Endodermal cell (in vitro differentiated cells): ENCODE results near the gene SLC39A1. TPM values are rescaled to one million over a fixed set of nuclear protein-coding genes. Genes with fewer than 3 reads are reported as not detected.
"Not testable (repeated sequence)": the region's sequence is repeated elsewhere in the genome, so short reads cannot be mapped to it uniquely, and the experiment has no call there.

Experiments used
- DNase-seq: peaks from one replicate; pipeline ENCODE4 v3.0.0-alpha.2; 2017
- H3K27ac ChIP-seq: 2 replicates; pipeline ENCODE4 v1.5.1; 2013; ENCODE audit warnings: mild to moderate bottlenecking, low read depth, low read length, moderate library complexity
- H3K27me3 ChIP-seq: 2 replicates; pipeline ENCODE4 v1.6.1; 2013; ENCODE audit warnings: mild to moderate bottlenecking, low read length, moderate library complexity; ENCODE audit not compliant: insufficient read depth, control insufficient read depth, poor library complexity, severe bottlenecking
- H3K36me3 ChIP-seq: 2 replicates; pipeline ENCODE4 v1.7.0; 2013; ENCODE audit warnings: mild to moderate bottlenecking, low read length, moderate library complexity; ENCODE audit not compliant: control insufficient read depth, insufficient read depth
- H3K4me1 ChIP-seq: one replicate; pipeline ENCODE4 v1.7.0; 2013; ENCODE audit warnings: low read length; ENCODE audit not compliant: control insufficient read depth, insufficient read depth
- H3K4me3 ChIP-seq: 2 replicates; pipeline ENCODE4 v1.5.1; 2013; ENCODE audit warnings: mild to moderate bottlenecking, low read length, moderate library complexity
- H3K9ac ChIP-seq: 2 replicates; pipeline ENCODE4 v1.6.1; 2013; ENCODE audit warnings: mild to moderate bottlenecking, low read length, moderate library complexity; ENCODE audit not compliant: poor library complexity, severe bottlenecking; ENCODE audit errors: extremely low read depth
- H3K9me3 ChIP-seq: 2 replicates; pipeline ENCODE4 v1.6.1; 2013; ENCODE audit warnings: mild to moderate bottlenecking, low read length, moderate library complexity; ENCODE audit not compliant: control insufficient read depth
- H3K27ac Mint-ChIP-seq: 2 replicates; pipeline ENCODE4 v1.8.0; 2020; ENCODE audit warnings: mixed read lengths
- H3K27me3 Mint-ChIP-seq: 2 replicates; pipeline ENCODE4 v1.8.0; 2021; ENCODE audit warnings: mild to moderate bottlenecking, mixed read lengths; ENCODE audit not compliant: insufficient read depth
- H3K36me3 Mint-ChIP-seq: 2 replicates; pipeline ENCODE4 v1.8.0; 2020; ENCODE audit warnings: low read depth, mixed read lengths
- H3K4me1 Mint-ChIP-seq: 2 replicates; pipeline ENCODE4 v1.8.0; 2020; ENCODE audit warnings: mixed read lengths
- H3K4me3 Mint-ChIP-seq: 2 replicates; pipeline ENCODE4 v1.8.0; 2020; ENCODE audit warnings: mild to moderate bottlenecking, moderate library complexity, mixed read lengths
- H3K9me3 Mint-ChIP-seq: 2 replicates; pipeline ENCODE4 v1.8.0; 2020; ENCODE audit warnings: mild to moderate bottlenecking, mixed read lengths
- WGBS, 2 experiments: methylation state at CpG; one replicate each; pipeline versions ENCODE4 v1.1.5 to v1.1.7; 2013; ENCODE audit warnings: missing lambda C conversion rate in 2 of 2, mixed read lengths in 1 of 2; ENCODE audit not compliant: insufficient coverage in 1 of 2, insufficient read length in 1 of 2; 5-methylcytosine and 5-hydroxymethylcytosine counted together
- total RNA-seq, 2 donors: library from RNA; stranded (reverse); fragmentation: NEBNext Ultra II Directional in 1 of 2; extraction: Animal tissue kit (Norgen Biotek cat#: 25700) in 1 of 2; gene quantifications; 2 replicates in 1 of 2; 3 replicates in 1 of 2; pipeline ENCODE4 v1.2.1, GENCODE V29; 2021
- TF ChIP-seq, protein P1 (sequence below): fragments of 200-600 bp; sonication (generic); conservative IDR thresholded peaks from 2 replicates; pipeline ENCODE4 v1.5.0; 2021; ENCODE audit warnings: antibody characterized with exemption, mild to moderate bottlenecking

SLC39A1 gene
- total RNA-seq, 2 donors from 2014 or later = 129 to 154 TPM

GRCh38 chr1:153919876-153920852 is 43.2 kb downstream of the SLC39A1 start:
- 64 to 79% methylated on average over 3 to 4 of the region's 4 CpGs for WGBS, 2 experiments
- peak overlapping the region; percentile 88 for H3K4me3 ChIP-seq
- no peaks in the 10 kb centered on the region for H3K9me3 Mint-ChIP-seq
- peaks cover 23% of the 10 kb centered on the region for H3K4me1 Mint-ChIP-seq
- H3K9me3 ChIP-seq = no peaks in the 10 kb centered on the region
- H3K4me1 ChIP-seq = peaks cover 12% of the 10 kb centered on the region
- peak; percentile 55 for DNase-seq
- H3K27ac ChIP-seq = no peak overlapping the region
- peak overlapping the region; percentile 31 for H3K27ac Mint-ChIP-seq
- peaks cover 14% of the 10 kb centered on the region for H3K36me3 Mint-ChIP-seq
- TF ChIP-seq, protein P1, sequence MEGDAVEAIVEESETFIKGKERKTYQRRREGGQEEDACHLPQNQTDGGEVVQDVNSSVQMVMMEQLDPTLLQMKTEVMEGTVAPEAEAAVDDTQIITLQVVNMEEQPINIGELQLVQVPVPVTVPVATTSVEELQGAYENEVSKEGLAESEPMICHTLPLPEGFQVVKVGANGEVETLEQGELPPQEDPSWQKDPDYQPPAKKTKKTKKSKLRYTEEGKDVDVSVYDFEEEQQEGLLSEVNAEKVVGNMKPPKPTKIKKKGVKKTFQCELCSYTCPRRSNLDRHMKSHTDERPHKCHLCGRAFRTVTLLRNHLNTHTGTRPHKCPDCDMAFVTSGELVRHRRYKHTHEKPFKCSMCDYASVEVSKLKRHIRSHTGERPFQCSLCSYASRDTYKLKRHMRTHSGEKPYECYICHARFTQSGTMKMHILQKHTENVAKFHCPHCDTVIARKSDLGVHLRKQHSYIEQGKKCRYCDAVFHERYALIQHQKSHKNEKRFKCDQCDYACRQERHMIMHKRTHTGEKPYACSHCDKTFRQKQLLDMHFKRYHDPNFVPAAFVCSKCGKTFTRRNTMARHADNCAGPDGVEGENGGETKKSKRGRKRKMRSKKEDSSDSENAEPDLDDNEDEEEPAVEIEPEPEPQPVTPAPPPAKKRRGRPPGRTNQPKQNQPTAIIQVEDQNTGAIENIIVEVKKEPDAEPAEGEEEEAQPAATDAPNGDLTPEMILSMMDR = peak; percentile 58
- H3K27me3 Mint-ChIP-seq = no peaks in the 10 kb centered on the region
- H3K27me3 ChIP-seq = no peaks in the 10 kb centered on the region
- H3K9ac ChIP-seq = no peak overlapping the region
- H3K4me3 Mint-ChIP-seq = peak overlapping the region; percentile 95
- peaks cover 27% of the 10 kb centered on the region for H3K36me3 ChIP-seq

GRCh38 chr1:153916297-153916696 is 47.0 kb downstream of the SLC39A1 start:
- WGBS, 2 experiments = 91 to 98% methylated on average over 1 to 4 of the region's 4 CpGs
- Mint-ChIP-seq H3K4me3 (no peak overlapping the region), H3K27me3 (no peaks in the 10 kb centered on the region), H3K4me1 (peaks cover 17% of the 10 kb centered on the region), H3K27ac (no peak overlapping the region), H3K9me3 (no peaks in the 10 kb centered on the region), H3K36me3 (peaks cover 22% of the 10 kb centered on the region)
- TF ChIP-seq, protein P1 = no peak
- no peak for DNase-seq
- Histone ChIP-seq H3K9ac (no peak overlapping the region), H3K27me3 (no peaks in the 10 kb centered on the region), H3K4me3 (no peak overlapping the region), H3K4me1 (peaks cover 12% of the 10 kb centered on the region), H3K9me3 (no peaks in the 10 kb centered on the region), H3K36me3 (peaks cover 39% of the 10 kb centered on the region), H3K27ac (no peak overlapping the region)

DNA sequence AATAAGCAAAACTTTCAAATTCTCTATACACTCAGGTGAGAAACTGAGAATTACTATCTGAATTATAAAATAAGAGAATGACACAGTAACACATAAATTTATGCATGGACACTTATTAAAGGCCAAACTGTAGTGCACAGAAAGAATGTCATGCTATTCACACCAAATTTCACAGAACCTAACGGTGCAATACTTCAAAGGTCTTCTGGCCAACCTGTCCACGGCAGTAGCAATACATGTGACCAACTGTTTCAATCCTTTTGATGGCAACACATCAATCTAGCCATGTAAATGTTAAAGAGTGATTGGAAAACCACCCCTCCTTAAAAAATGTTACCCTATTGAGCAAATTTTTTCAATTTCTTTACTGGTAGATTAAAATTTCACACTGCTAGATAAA is 51.0 kb downstream of the SLC39A1 start:
- H3K36me3 ChIP-seq = peaks cover 35% of the 10 kb centered on the region
- TF ChIP-seq, protein P1 = no peak
- H3K27ac ChIP-seq = no peak overlapping the region
- H3K9ac ChIP-seq = no peak overlapping the region
- H3K4me1 ChIP-seq = no peaks in the 10 kb centered on the region
- H3K36me3 Mint-ChIP-seq = peaks cover 34% of the 10 kb centered on the region
- H3K9me3 ChIP-seq = no peaks in the 10 kb centered on the region
- no peaks in the 10 kb centered on the region for H3K27me3 Mint-ChIP-seq
- no peaks in the 10 kb centered on the region for H3K27me3 ChIP-seq
- no peak overlapping the region for H3K4me3 Mint-ChIP-seq
- H3K4me3 ChIP-seq = no peak overlapping the region
- DNase-seq = no peak
- H3K9me3 Mint-ChIP-seq = peaks cover under 1% of the 10 kb centered on the region
- no peak overlapping the region for H3K27ac Mint-ChIP-seq
- WGBS, 2 experiments = 99 to 100% methylated on average over 1 to 2 of the region's 2 CpGs
- no peaks in the 10 kb centered on the region for H3K4me1 Mint-ChIP-seq

DNA sequence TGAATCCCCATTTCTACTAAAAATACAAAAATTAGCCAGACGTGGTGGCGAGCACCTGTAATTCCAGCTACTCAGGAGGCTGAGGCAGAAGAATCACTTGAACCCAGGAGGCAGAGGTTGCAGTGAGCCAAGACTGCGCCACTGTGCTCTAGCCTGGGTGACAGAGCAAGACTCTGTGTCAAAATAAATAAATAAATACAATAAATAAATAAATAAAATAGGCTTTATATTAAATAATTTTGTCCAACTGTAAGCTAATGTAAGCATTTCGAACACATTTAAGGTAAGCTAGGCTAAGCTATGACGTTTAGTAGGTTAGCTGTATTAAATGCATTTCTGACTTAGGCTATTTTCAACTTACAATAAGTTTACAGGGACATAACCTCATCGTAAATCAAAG is 52.8 kb downstream of the SLC39A1 start:
- not testable (repeated sequence) for H3K9ac ChIP-seq, H3K4me3 Mint-ChIP-seq, H3K4me1 Mint-ChIP-seq, H3K4me1 ChIP-seq, H3K4me3 ChIP-seq, H3K9me3 ChIP-seq, H3K27me3 ChIP-seq, H3K27me3 Mint-ChIP-seq, H3K27ac ChIP-seq, DNase-seq, H3K9me3 Mint-ChIP-seq, H3K27ac Mint-ChIP-seq
- peaks cover 37% of the 10 kb centered on the region for H3K36me3 Mint-ChIP-seq
- H3K36me3 ChIP-seq = peaks cover 34% of the 10 kb centered on the region
- 96 to 100% methylated on average over 4 to 5 of the region's 6 CpGs for WGBS, 2 experiments
